ENCODE data around the gene PWWP2A.

Gene PWWP2A

GRCh38 chr5:160118349-160119141 lies 705 bp downstream of the PWWP2A start:
- TF ChIP-seq CTCF (IDR thresholded peaks at IDR 0.05), result no peak

- TF ChIP-seq CTCF (IDR thresholded peaks at IDR 0.05), result no peak
Observed at GRCh38 chr5:160116991-160117390, 2.3 kb downstream of the PWWP2A start.

- no peak for TF ChIP-seq CTCF (IDR thresholded peaks at IDR 0.05)
Observed at GRCh38 chr5:160108124-160108523, 11.1 kb downstream of the PWWP2A start.

GRCh38 chr5:160105686-160106360 lies 13.4 kb downstream of the PWWP2A start:
- TF ChIP-seq CTCF (IDR thresholded peaks at IDR 0.05), result no peak

GRCh38 chr5:160097991-160098390 lies 21.3 kb downstream of the PWWP2A start:
- TF ChIP-seq CTCF (IDR thresholded peaks at IDR 0.05), result no peak

GRCh38 chr5:160096178-160096577 lies 23.1 kb downstream of the PWWP2A start:
- TF ChIP-seq CTCF (IDR thresholded peaks at IDR 0.05), result no peak

GRCh38 chr5:160092960-160093707 lies 26.1 kb downstream of the PWWP2A start:
- no peak for TF ChIP-seq CTCF (IDR thresholded peaks at IDR 0.05)

Measured in LNCAP (cell line).